Chondrocyte (in vitro differentiated cells): Measurements from ENCODE around the gene PPME1. TPM values are rescaled to one million over a fixed set of nuclear protein-coding genes. Genes with fewer than 3 reads are reported as not detected.

Experiments
- DNase-seq: peaks from one replicate; pipeline ENCODE4 v3.0.0; 2021; ENCODE audit warnings: mixed read lengths, low spot score
- H3K27ac Mint-ChIP-seq: one replicate; pipeline ENCODE4 v1.8.0; 2021; ENCODE audit warnings: mild to moderate bottlenecking, moderate library complexity, mixed read lengths; ENCODE audit not compliant: unreplicated experiment
- H3K27me3 Mint-ChIP-seq: 2 replicates; pipeline ENCODE4 v1.8.0; 2021; ENCODE audit warnings: low read depth, mixed read lengths
- H3K36me3 Mint-ChIP-seq: 2 replicates; pipeline ENCODE4 v1.8.0; 2021; ENCODE audit warnings: low read depth, mixed read lengths
- H3K4me1 Mint-ChIP-seq: 2 replicates; pipeline ENCODE4 v1.8.0; 2021; ENCODE audit warnings: low read depth, mild to moderate bottlenecking, mixed read lengths
- H3K4me3 Mint-ChIP-seq: one replicate; pipeline ENCODE4 v1.8.0; 2021; ENCODE audit warnings: mild to moderate bottlenecking, moderate library complexity, mixed read lengths; ENCODE audit not compliant: unreplicated experiment
- H3K9me3 Mint-ChIP-seq: 2 replicates; pipeline ENCODE4 v1.8.0; 2021; ENCODE audit warnings: low read depth, mixed read lengths
- CTCF ChIP-seq: fragments of 200-600 bp; sonication (generic); IDR thresholded peaks from 2 replicates; pipeline ENCODE4 v1.5.0; 2021; ENCODE audit warnings: antibody characterized with exemption, mild to moderate bottlenecking, moderate library complexity
- total RNA-seq: library from RNA; stranded (reverse); gene quantifications from 3 replicates; pipeline ENCODE4 v1.2.1, GENCODE V29; 2021

Gene PPME1
- total RNA-seq, 1 donor from 2014 or later: 76.2 TPM

- DNase-seq: no peak
These were observed 50.7 kb downstream of the PPME1 start for GRCh38 chr11:74221816-74222215.

GRCh38 chr11:74225565-74225964, 54.5 kb downstream of the PPME1 start:
- peaks cover 10% of the 10 kb centered on the region for H3K4me1 Mint-ChIP-seq
- H3K9me3 Mint-ChIP-seq: no peaks in the 10 kb centered on the region
- peaks cover 11% of the 10 kb centered on the region for H3K36me3 Mint-ChIP-seq
- no peaks in the 10 kb centered on the region for H3K27me3 Mint-ChIP-seq
- TF ChIP-seq CTCF: no peak
- H3K4me3 Mint-ChIP-seq: no peak overlapping the region
- DNase-seq: no peak
- no peak overlapping the region for H3K27ac Mint-ChIP-seq

More at GRCh38 chr11:74221816-74222215, 50.7 kb downstream of the PPME1 start:
- Mint-ChIP-seq H3K27ac (no peak overlapping the region), H3K27me3 (no peaks in the 10 kb centered on the region), H3K36me3 (peaks cover 4% of the 10 kb centered on the region), H3K4me3 (no peak overlapping the region), H3K4me1 (no peaks in the 10 kb centered on the region), H3K9me3 (no peaks in the 10 kb centered on the region)
- no peak for TF ChIP-seq CTCF

GRCh38 chr11:74226907-74227306, 55.8 kb downstream of the PPME1 start:
- no peak overlapping the region for H3K4me3 Mint-ChIP-seq
- H3K27ac Mint-ChIP-seq: no peak overlapping the region
- no peaks in the 10 kb centered on the region for H3K27me3 Mint-ChIP-seq
- no peaks in the 10 kb centered on the region for H3K9me3 Mint-ChIP-seq
- peaks cover 10% of the 10 kb centered on the region for H3K4me1 Mint-ChIP-seq
- TF ChIP-seq CTCF: no peak
- H3K36me3 Mint-ChIP-seq: peaks cover 18% of the 10 kb centered on the region
- DNase-seq: no peak

- Mint-ChIP-seq H3K27me3 (no peaks in the 10 kb centered on the region), H3K4me3 (no peak overlapping the region), H3K27ac (no peak overlapping the region), H3K9me3 (no peaks in the 10 kb centered on the region), H3K36me3 (peaks cover 16% of the 10 kb centered on the region), H3K4me1 (peaks cover 10% of the 10 kb centered on the region)
- DNase-seq: no peak
- TF ChIP-seq CTCF: no peak
These were observed 61.3 kb downstream of the PPME1 start for GRCh38 chr11:74232311-74232950.

- Mint-ChIP-seq H3K9me3 (no peaks in the 10 kb centered on the region), H3K4me3 (no peak overlapping the region), H3K36me3 (peaks cover 16% of the 10 kb centered on the region), H3K27me3 (no peaks in the 10 kb centered on the region), H3K4me1 (peaks cover 4% of the 10 kb centered on the region), H3K27ac (no peak overlapping the region)
- TF ChIP-seq CTCF: no peak
- no peak for DNase-seq
These were observed 62.6 kb downstream of the PPME1 start for GRCh38 chr11:74233683-74234082.
